Hepatic stellate cell (primary cell): Measurements from ENCODE around the gene PRKAA2.

Source experiments
- DNase-seq: peaks from one replicate; pipeline ENCODE4 v3.0.0; 2011; ENCODE audit warnings: low spot score

Gene PRKAA2

DNA sequence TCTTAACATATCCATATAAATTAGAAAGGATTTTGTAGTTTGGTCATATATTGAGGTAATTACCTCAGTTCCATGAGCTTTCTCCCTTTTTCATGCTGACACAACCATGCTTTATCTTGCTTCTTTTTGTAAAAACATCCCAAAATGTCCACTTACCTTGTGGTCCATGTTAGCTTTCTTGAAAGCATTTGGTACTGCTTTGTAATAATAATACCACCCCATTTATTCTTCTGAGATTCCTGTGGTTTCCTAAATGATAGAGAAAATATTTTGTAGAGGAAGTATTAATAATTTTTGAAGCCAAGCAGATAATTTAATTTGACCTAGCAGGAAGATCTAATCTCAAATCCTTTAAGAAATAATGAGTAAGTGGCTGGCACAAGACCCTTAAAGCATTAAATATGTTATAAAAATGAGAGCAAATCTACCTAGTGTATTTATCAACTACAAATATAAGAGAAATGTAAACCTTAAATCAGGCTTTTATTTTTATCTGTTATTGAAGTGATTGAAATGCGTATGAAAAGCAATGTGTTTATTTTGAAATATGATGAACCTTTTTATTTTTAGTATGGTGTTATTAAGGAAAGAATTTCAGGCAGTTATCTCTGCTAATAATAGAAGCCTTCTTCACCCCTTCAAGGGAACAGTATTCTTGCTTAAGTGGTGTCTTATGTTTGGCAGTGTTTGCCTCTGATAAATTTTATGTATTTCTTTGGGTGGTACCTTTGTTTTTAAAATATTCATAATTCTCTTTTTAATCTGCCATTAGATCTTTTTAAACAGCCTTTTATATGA is 9.2 kb downstream of the PRKAA2 start:
- no peak for DNase-seq

DNA sequence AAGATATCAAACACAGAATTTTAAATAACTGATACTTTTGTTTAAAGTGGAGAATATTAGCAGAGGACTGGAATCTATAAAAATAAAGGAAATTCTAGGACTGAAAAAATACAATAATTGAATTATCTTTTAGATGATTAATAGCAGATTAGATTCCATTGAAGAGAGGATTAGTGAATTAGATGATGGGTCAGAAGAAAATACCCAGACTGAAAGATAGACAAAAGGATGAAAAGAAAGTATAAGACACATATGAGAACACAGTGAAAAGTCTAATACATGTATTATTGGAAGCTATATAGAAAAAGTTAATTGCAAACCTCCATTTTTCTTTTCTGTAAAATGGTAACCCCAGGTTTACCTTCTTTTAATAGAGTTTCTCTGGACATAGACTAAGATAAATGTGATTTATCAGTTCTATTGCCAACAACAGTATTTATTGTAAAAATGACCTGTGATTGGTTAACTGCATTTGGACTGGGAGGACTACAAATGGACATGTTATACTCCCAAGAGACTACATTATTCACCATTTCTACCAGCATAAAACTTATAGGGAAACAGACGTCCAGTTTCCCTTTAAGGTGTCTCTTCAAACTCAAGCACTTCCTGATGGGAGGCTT is 11.0 kb downstream of the PRKAA2 start:
- DNase-seq, result no peak

DNA sequence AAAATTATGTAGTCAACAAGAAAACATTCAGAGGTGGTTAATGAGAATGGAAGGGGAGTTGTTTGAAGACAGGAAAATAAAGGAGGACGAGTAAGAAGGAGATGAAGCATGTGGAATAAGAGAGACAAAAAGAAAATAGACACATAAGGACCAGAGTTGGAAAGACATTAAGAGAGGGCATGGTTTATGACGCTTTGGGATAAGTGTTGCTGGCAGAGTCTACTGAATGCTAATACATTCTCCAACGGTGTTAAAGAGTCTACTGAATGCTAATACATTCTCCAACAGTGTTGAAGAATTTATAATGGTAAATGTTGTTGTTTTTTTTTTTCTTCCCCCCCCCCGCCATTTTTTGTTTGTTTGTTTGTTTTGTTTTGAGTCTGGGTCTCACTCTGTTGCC is 13.1 kb downstream of the PRKAA2 start:
- DNase-seq, result no peak

DNA sequence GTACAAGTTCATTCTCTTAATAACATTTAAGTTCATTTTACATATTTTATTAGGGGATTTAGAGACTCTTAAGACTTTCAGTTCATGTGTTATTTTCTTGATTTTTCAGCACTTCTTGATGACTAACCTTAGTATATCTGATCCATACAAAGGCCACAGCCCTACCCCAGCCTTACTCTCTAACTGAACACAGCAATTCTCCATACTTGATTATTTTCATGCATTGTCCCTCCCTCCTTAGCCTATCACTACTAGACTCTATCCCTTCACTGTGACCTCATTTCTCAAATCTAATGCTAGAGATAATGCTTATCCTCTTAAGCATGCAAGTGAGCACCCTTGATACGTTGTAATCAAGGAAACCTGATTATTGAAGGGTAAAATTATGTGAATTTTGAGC is 15.2 kb downstream of the PRKAA2 start:
- no peak for DNase-seq

DNA sequence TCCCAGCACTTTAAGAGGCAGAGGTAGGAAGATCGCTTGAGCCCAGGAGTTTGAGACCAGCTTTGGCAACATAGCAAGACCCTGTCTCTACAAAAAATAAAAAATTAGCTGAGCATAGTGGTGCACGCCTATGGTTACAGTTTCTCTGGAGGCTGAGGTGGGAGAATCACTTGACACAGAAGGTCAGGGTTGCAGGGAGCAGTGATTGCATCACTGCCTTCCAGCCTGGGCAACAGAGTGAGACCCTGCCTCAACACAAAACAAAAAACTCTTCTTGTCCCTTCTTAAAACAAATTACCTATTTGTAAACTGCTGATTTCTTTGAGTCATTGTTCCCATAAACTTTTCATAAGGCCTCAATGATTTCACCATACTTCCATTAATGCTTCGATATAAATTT is 18.7 kb downstream of the PRKAA2 start:
- no peak for DNase-seq

DNA sequence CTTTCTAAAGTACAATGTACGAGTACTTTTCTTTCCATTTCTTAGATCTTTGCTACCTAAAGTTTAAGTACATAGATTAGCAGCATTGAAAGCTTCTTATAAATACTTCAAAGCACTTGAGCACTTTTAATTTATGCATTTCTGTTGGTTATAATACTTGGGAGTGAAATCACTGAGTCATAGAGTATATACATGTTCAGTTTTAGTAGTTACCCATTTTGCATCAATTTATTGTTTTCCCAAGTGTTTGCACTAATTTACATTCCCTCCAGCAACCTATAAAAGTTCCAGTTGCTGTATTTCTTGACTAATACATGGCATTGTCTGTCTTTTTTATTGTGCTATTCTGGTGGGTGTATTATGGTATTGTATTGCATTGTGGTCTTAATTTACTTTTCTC is 20.3 kb downstream of the PRKAA2 start:
- no peak for DNase-seq

DNA sequence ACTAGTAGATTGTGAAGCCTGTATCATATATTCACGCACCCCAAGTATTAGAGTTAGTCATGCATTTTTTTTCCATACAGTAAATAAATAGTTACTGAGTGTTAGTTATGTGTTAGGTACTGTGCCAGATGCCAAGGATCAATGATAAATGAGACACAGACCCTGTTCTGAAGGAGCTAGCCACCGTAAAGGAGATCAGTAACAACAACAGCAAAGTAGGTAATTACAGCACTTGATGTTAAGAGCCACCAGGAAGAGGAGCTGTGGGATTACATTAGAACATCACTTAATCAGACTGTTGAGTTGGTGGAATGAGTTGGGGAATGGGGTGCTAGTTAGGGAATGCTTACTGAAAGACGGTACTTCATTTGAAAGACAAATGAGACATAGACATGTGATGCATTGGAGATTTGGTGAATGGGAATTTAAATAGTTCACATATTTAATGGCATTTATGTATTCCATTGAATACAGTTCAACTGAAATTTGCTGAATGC is 21.0 kb downstream of the PRKAA2 start:
- no peak for DNase-seq

DNA sequence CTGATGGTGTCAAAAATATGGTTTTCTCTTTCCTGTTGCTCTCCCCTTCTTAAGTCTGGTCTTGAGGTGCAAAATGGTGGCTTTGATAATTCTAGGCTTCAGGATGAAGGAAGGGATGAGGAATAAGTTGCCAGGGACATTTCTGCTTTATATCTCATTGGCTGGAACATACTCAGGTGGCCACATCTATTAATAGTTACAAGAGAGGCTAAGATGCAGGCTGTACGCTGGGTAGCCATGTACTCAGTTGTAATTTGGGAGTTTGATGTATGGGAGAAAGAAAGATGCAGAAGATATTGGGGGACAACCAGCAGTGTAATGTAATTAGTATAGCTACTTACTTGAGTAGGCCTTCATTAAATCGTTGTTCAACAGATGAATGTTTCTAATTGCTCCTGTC is 25.2 kb downstream of the PRKAA2 start:
- no peak for DNase-seq

DNA sequence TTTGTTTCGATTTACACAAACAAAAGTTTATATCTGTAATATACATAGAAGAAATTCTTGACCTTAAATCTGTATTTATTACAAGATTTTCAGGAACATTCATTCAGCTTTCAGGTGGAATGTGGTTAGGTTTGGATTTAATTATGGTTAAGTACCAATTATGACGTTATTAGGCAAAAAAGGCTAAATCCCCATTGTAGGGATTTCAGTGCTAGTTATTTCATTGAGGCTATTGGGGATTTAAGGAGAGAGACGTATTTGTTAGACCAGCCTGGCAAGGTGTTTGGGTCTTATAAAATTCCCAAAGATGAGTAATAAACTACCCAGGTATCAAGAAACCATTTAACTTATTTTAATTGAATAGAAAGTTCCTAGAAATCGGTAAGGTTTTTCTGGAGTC is 26.0 kb downstream of the PRKAA2 start:
- DNase-seq, result no peak

DNA sequence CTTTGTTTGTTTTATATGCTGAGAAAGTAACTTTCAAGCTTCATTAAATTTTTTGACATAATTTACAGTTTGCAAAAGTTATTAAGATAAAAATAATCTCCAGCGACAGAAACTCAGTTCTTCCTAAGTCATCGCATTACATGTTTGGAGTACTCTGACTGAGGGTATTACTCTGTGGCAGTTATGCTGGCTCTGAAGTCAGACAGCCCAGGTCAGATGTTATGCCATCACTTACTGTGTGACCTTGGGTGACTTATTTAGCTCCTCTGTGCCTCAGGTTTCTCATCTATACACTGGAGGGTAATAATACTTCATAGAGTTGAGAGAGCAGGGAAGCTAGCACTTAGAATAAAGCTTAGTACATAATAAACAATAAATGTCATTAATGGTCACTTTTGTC is 26.4 kb downstream of the PRKAA2 start:
- no peak for DNase-seq

DNA sequence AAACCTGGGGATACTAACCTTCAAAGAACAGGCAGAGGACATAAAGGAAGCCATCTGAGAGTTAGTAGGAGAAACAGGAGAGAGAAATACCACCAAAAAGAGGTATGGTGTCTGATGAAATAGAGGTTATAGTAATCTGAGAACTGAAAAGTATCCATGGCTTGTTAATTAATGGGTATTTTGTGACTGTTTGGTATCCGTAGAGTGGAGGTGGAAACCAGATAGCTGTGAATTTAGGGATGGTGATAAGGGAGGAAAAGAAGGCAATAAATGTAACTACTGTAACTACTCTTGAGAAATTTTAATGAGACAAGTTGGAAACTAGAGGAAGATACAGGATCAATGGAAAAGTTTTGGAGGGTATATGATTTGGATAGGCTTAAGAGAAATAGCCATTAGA is 27.5 kb downstream of the PRKAA2 start:
- no peak for DNase-seq

DNA sequence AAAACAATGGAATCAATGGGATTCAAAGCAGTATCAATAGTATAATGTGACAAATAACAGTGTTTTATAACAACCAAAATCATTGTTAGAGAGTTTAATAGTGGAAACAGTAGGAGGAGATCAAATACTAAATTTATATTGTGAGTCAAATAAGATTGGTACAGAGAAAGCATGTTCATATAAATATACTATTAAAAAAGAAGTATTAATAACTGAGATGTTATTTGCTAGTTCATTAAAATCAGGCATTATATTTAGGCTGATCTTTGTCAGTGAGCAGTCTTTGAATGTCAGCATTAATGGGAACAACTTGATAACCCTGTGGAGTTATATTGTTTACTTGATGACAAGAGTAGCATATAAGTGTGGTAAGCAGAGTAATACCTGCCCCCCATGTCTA is 30.6 kb downstream of the PRKAA2 start:
- DNase-seq, result no peak

DNA sequence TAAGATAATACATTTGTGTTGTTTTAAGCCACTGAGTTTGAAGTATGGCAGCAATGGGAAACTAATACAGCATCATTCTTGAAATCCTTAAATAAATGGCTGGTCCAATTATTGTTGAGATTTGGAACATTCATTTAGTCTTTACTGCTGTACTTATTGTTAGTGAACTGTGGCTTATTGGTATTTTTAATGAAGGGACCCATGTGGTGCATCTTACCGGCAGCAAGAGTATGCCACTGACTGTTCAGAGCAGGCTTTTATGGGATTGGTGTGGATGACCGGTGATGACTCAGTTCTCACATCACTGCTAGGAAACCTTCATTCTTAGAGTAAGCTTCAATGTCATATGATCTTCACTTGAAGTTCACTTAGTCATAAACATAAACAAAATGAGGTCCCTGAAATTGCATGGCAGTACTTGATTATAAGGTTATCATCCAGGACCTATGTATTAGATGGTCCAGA is 31.5 kb downstream of the PRKAA2 start:
- peak; percentile 7 for DNase-seq

DNA sequence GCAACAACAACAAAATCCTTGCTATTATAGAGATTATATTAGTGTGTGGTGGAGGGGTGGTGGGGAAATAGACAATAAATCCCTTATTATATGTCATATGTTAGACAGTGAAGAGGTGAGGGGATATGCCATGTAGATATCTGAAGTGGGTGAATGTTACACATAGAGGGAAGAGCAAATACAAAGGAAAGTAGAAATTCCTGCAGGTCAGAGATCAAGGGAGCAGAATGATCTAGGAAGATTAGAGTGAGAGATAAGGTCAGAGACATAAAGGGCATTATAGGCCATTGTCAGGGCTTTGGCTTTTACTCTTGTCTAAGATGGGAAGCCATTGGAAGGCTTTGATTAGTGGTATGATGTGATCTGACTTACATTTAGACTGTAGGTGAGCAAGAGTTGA is 38.5 kb downstream of the PRKAA2 start:
- DNase-seq, result no peak

DNA sequence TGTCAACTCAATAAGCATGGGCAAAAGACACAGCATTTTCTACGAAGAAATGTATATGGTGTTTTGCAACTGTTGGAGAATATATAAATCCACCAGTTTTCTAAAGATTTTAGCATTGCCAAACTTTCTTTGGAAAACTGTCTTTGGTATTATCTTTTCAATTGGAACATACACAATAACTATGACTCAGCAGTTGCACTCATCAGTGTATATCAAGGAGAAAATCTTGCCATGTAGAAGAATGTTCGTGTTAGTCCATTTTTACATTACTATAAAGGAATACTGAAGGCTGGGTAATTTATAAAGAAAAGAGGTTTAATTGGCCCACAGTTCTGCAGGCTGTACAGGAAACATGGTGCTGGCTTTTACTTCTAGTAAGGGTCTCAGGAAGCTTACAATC is 41.1 kb downstream of the PRKAA2 start:
- no peak for DNase-seq

DNA sequence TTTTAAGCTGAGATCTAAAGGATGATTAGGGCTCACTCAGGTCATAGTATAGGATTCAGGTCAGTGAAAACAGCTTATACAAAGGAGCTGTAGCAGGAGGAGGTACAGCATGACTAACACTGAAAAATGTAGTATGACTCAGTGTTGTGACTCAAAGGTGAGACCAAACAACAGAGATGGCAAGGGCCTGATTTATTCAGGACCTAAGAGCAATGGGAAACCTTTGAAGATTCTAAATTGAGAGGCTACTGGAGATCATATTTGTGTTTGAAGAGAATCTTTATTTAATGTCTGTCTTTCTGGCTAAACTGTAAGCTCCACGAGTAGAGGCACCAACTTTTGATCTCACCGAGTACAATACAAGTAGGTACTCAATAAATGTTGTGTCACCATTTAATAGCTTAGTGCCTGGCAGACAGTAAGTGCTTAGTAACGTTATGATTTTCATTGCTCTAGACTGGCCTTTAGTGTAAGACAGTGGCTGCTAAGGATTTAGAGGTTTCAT is 43.5 kb downstream of the PRKAA2 start:
- peak; percentile 10 for DNase-seq

DNA sequence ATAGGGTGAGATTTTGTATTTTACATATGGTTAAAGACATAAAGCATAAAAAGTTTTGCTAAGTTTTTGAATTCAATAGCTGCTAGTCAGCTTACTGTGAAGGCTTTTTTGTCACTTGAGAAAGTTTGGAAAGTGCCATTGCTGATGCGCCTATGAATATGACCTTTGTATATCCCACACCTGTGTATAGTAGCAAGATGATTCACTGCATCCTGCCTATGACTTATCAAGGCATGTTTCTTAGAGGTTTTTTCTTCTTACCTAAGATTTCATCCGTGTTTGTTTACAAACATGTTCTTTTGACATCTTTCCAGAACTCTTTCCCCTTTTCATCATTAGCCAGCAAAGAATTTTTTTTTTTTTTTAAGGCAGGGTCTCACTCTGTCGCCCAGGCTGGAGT is 51.5 kb downstream of the PRKAA2 start:
- no peak for DNase-seq

DNA sequence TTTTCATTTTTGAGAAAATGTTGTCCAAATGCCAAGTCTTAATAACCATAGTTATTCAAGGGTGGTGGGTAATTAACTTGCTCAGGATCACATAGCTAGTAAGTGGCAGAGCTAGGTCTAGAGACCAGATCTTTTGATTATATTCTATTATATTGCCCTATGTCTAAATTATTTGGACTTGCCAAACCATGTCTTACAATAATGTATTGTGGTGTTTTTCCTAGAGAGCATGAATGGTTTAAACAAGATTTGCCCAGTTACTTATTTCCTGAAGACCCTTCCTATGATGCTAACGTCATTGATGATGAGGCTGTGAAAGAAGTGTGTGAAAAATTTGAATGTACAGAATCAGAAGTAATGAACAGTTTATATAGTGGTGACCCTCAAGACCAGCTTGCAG is 58.6 kb downstream of the PRKAA2 start:
- no peak for DNase-seq

DNA sequence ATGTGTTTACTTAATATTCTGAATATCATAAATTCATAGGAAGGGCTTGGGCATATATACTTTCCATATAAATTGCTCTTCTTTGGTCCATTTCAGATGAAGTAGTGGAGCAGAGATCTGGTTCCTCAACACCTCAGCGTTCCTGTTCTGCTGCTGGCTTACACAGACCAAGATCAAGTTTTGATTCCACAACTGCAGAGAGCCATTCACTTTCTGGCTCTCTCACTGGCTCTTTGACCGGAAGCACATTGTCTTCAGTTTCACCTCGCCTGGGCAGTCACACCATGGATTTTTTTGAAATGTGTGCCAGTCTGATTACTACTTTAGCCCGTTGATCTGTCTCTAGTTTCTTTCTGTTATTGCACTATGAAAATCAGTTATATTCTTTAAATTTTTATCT is 62.3 kb downstream of the PRKAA2 start:
- no peak for DNase-seq

DNA sequence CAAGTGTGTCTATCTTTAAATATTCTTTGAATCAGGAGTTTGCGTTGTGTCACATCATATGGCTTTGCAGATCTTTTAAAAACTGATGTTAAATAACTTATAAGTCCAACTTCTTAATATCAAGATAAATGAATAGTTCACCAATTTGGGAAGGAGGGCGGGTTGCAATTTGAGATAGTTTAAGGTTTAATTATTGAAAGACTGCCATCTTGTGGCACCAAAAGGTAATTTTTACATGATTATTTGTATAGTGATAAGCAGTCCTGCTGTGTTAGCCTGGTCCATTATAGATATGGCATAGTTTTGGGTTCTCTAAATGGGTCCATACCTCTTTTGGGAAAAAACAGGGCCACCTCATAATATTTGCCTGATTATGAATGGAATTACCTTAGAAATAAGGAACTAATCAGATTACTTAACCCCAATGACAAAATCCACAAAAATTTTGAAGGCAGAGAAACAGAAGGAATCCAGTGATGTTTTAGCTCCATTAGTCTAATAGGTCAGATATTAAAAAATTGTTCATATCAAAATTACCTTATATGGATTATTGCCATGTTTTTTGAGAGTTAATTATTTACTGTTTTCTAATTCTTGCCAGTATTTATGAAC is 64.3 kb downstream of the PRKAA2 start:
- peak; percentile 24 for DNase-seq

DNA sequence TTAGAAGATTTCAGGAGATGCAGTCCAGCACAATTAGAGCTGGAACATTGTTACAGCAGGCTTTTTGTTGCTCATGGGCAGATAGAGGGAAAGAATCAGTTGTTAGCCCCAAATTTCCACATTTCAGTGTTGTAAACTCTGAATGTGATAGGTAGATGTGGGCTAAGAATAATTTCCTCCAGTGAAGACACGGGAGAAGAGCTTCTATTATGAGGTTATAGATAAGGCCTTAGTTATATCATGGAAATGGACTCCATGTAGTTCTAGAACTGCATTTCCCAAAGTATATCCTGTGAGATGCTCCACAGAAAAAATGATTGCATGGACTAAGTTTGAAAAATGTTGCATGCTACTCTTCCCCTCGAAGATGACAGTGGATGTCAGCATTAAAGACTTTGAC is 64.9 kb downstream of the PRKAA2 start:
- DNase-seq, result no peak

DNA sequence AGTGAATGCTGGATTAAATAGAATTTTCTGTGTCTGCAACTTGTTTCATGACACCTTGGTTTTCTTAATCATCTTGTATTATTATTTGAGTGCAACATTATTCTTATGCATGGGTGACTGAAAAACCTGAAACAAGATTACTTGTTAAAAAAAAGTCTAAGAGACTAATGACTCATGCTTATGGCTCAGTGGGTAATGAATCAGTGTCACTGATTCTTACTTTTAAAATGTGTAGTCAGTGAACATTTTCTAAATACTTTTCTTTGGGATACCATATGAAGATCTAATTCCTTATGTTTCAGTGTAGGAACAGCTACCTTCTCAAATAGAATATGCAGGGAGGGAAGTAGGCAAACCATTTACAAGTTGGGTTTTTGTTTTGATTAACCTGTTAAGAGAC is 65.5 kb downstream of the PRKAA2 start:
- DNase-seq, result peak; percentile 49

DNA sequence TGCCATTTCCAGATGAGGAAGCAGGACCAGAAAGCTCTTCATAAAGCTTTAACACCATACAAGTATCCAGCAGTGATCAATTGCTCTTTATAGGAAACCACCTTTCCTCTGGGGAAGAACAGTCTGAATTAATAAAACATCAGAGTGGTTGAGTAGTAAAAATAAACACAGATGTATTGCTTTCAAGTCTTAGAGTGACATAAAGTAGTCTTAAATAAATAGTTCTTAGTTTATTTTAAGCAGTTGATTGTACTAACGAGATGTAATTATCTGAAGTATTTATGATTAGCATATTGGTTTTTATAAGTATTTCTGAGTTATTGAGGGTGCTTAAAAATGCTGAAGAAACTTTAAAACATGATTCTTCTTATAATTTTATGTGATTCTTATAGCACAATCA is 67.0 kb downstream of the PRKAA2 start:
- DNase-seq, result no peak
